ENCODE data around the gene CDC42BPB. TPM values are rescaled to one million over a fixed set of nuclear protein-coding genes. Genes with fewer than 3 reads are reported as not detected.

CDC42BPB gene
- total RNA-seq, 2 experiments from 2014 or later, result 0.13 to 0.16 TPM

DNA sequence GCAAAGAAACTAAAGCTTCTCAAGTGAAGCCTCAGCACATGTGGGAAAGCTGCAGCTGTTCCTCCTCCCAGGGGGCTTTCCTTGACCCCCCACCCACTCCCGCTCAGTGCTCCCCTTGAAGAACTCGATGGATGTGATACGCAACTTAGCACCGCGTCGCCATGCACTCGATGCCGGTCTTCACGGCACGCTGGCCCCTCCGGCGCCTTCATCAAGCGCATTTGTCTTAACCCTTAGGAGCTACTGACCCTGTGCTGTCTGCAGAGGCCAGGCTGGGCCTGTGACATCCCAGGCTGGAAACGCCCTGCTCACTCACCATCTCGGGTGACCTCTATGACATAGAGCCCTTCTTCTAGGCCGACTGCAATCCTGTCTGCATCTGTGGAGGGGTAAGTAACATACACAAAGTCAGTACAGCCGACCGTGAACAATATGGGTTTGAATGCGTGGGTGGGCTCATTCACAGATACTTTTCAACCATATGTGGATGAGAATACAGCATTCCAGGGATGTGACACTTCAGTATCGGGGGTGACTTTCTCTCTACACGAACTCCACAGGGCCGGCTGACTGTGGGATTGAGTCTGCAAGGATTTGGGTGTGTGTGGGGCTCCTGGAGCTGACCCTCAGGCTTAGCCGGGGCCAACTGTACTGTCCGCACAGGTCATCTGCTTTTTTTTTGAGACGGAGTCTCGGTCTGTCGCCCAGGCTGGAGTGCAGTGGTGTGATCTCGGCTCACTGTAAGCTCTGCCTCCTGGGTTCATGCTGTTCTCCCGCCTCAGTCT lies 111.8 kb downstream of the CDC42BPB start:
- POLR2A ChIA-PET, result no interaction called here
- ATAC-seq (no peak), DNase-seq (no peak)
- H3K4me1 Mint-ChIP-seq (ENCODE audit: low read depth), result peaks cover 31% of the 10 kb centered on the region
- no peak overlapping the region for H3K4me3 Mint-ChIP-seq
- CTCF ChIA-PET, result no interaction called here
- H3K27ac Mint-ChIP-seq, result no peak overlapping the region
- no peaks in the 10 kb centered on the region for H3K36me3 Mint-ChIP-seq (ENCODE audit: low read depth)
- no peaks in the 10 kb centered on the region for H3K9me3 Mint-ChIP-seq (ENCODE audit: insufficient read depth)
- H3K27me3 Mint-ChIP-seq (ENCODE audit: low read depth), result no peaks in the 10 kb centered on the region

DNA sequence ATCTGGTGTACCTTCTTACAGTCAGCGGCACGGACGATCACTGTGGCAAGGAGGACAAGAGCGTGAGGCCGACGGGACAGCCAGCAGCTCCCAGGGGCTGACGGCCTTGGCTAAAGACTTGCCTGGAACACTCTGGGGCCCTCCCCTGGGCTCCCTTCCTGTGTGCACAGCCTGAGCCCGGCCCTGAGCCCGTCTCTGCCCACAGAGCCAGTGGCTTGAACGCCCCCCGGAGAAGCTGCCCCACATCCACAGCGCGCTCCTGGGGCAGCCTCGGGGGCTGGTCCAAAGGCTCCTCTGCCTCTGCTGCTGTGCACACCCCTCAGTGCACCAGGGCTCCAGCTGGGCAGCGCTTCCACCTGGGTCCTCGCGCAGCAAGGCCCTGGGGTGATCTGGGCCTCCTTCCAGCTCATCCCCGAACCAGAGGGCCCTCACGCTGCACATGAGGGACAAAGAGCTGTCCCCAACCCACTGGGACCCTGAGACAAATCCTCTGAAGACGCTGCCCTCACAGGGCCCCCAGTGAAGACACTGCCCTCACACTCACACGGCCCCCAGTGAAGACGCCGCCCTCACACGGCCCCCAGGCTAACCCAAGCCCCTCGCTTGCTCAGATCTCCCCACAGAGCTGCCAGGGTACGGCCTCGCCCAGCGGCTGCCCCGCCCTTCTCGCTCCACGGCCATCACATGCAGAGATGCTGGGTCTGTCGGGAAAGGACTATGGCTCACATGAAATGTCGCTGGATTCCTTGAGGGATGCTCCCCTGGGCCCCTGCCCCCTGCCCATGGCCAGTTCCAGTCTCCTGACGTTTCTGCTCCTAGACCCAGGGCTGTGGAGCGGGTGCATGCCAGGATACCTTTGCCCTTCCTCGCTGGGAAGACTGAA lies 112.7 kb downstream of the CDC42BPB start:
- POLR2A ChIA-PET, result no interaction called here
- CTCF ChIA-PET, result no interaction called here
- Mint-ChIP-seq H3K4me1 (ENCODE audit: low read depth) (peaks cover 28% of the 10 kb centered on the region), H3K9me3 (ENCODE audit: insufficient read depth) (no peaks in the 10 kb centered on the region), H3K27me3 (ENCODE audit: low read depth) (no peaks in the 10 kb centered on the region), H3K36me3 (ENCODE audit: low read depth) (no peaks in the 10 kb centered on the region), H3K4me3 (no peak overlapping the region), H3K27ac (no peak overlapping the region)
- ATAC-seq (no peak), DNase-seq (no peak)

DNA sequence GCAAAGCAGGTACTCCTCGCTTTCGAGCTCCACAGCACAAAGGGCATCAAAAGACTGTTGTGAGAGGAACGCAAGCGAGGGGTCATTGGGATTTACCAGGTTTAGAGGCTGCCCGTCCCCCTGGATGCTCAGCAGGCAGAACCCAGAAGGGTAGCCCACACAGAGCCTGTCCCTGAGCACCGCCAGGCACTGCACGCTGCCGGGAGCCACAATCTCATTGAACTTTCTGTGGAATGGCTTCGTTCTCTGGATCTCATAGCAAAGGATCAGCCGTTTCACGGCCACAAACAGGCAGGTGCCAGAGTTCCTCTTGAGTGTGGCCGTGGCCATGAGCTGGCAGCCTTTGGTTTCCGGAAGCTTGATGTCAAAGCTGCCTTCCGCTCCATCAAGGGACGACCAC lies 113.4 kb downstream of the CDC42BPB start:
- no peak overlapping the region for H3K4me3 Mint-ChIP-seq
- peaks cover 21% of the 10 kb centered on the region for H3K4me1 Mint-ChIP-seq (ENCODE audit: low read depth)
- no peak overlapping the region for H3K27ac Mint-ChIP-seq
- ChIA-PET CTCF (no interaction called here), POLR2A (no interaction called here)
- no peaks in the 10 kb centered on the region for H3K9me3 Mint-ChIP-seq (ENCODE audit: insufficient read depth)
- no peaks in the 10 kb centered on the region for H3K27me3 Mint-ChIP-seq (ENCODE audit: low read depth)
- no peaks in the 10 kb centered on the region for H3K36me3 Mint-ChIP-seq (ENCODE audit: low read depth)
- DNase-seq (no peak), ATAC-seq (no peak)

DNA sequence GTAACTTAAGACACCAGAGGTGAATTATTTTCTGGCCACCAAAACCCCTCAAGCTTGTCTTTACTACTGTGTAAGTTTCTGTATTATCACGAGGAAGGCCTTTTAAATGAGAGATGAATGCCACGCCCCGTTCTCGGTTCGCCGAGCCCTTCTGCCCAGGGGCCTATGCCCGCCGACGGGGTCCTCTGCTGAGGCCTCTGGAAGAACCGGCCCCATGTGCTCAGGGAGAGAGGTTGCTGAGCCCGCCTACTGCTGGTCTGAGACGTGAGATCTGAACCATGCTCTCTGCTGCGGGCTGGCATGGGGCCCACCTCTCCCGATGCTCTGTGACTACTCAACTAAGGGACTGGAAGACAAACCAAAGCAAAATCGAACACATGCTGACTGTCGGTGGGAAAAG lies 113.9 kb downstream of the CDC42BPB start:
- POLR2A ChIA-PET, result no interaction called here

DNA sequence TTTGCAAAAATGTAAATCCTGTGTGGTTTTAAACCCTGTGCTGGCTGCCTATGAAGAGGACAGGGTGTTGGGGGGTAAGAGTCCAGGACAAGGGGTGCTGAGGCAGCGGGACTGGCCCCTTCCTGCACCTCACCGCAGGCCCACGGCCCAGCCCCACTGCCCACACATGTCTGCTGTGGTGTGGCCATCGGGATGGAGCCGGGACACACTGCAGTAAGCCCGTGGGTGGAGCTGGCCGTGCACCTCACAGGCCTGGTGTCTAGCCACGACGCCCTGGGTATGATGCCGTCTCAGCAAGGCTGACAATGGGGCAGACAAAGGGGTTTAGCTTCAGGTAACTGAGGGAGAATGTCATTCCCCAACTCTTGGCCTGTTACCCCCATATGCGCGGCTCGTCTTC lies 115.3 kb downstream of the CDC42BPB start:
- ATAC-seq (no peak), DNase-seq (no peak)
- Mint-ChIP-seq H3K9me3 (ENCODE audit: insufficient read depth) (no peaks in the 10 kb centered on the region), H3K27me3 (ENCODE audit: low read depth) (no peaks in the 10 kb centered on the region), H3K4me3 (no peak overlapping the region), H3K36me3 (ENCODE audit: low read depth) (no peaks in the 10 kb centered on the region), H3K4me1 (ENCODE audit: low read depth) (peaks cover 8% of the 10 kb centered on the region), H3K27ac (no peak overlapping the region)
- CTCF ChIA-PET, result no interaction called here
- POLR2A ChIA-PET, result no interaction called here

More for the DNA sequence above, 113.9 kb downstream of the CDC42BPB start:
- Mint-ChIP-seq H3K4me1 (ENCODE audit: low read depth) (peaks cover 17% of the 10 kb centered on the region), H3K27ac (no peak overlapping the region), H3K27me3 (ENCODE audit: low read depth) (no peaks in the 10 kb centered on the region), H3K4me3 (no peak overlapping the region), H3K9me3 (ENCODE audit: insufficient read depth) (no peaks in the 10 kb centered on the region), H3K36me3 (ENCODE audit: low read depth) (no peaks in the 10 kb centered on the region)
- DNase-seq (no peak), ATAC-seq (no peak)
- CTCF ChIA-PET, result no interaction called here

DNA sequence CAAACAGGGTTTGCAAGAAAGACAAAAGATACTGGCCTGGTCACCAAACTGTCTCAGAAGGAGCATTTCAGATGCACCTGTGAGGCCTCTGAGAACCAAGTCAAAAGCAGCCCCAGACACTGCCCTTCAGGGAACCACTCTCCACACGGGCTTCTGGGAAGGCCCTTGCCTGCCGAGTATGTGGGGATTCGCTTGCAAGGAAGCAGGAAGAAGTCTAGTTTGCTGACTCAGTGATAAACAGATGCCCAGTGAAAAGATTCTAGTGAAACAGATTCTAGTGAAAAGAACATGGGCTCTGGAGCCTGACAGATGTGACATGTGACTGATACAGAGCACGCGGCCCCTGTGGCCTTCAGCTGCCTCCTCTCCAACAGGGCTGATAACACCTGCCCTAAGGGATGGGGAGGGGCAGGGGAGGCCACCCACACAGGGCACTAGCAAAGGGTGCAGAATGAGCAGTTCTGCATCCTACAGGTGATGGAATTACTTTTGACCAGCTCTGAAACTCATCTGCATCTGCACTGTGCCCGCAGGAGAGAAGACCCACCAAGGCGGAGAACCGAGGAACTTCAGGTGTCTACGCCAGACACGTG lies 115.8 kb downstream of the CDC42BPB start:
- Mint-ChIP-seq H3K4me1 (ENCODE audit: low read depth) (peaks cover 3% of the 10 kb centered on the region), H3K36me3 (ENCODE audit: low read depth) (no peaks in the 10 kb centered on the region), H3K9me3 (ENCODE audit: insufficient read depth) (no peaks in the 10 kb centered on the region), H3K4me3 (no peak overlapping the region), H3K27ac (no peak overlapping the region), H3K27me3 (ENCODE audit: low read depth) (no peaks in the 10 kb centered on the region)
- ChIA-PET CTCF (no interaction called here), POLR2A (no interaction called here)
- ATAC-seq (no peak), DNase-seq (no peak)

DNA sequence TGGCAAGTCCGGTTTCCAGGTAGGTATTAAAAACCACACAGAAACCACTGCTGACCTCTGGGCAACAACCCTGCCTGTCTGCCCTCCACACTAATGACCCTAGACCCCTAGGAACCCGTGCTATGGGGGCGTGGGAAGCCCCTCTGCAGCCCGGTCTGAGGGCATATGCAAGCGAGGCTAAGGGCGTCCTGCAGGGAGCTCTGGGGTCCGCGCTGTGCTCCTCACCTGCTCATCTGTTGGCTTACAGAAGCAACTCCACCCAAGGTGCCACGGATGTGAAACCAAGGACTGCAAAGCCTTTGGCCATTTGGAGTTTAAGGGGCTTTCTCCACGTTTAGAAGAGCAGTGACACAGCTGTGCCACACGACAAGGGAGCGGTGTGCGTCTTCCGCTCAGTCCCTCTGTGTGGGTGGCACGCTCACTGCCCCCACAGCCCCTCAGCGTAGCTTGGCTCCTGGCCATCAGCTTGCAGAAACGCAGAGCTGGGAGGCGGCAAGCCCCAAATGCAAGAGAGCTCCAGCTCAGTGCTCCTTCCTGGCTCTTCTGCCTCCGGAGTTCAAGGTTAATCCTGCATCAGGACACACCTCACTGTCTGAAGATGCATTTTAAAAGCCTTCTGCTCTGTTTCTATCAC lies 116.5 kb downstream of the CDC42BPB start:
- no peak for ATAC-seq
- H3K27me3 Mint-ChIP-seq (ENCODE audit: low read depth), result no peaks in the 10 kb centered on the region
- no peak overlapping the region for H3K27ac Mint-ChIP-seq
- no peaks in the 10 kb centered on the region for H3K36me3 Mint-ChIP-seq (ENCODE audit: low read depth)
- H3K4me1 Mint-ChIP-seq (ENCODE audit: low read depth), result no peaks in the 10 kb centered on the region
- ChIA-PET CTCF (no interaction called here), POLR2A (no interaction called here)
- H3K9me3 Mint-ChIP-seq (ENCODE audit: insufficient read depth), result no peaks in the 10 kb centered on the region
- no peak for DNase-seq
- no peak overlapping the region for H3K4me3 Mint-ChIP-seq

DNA sequence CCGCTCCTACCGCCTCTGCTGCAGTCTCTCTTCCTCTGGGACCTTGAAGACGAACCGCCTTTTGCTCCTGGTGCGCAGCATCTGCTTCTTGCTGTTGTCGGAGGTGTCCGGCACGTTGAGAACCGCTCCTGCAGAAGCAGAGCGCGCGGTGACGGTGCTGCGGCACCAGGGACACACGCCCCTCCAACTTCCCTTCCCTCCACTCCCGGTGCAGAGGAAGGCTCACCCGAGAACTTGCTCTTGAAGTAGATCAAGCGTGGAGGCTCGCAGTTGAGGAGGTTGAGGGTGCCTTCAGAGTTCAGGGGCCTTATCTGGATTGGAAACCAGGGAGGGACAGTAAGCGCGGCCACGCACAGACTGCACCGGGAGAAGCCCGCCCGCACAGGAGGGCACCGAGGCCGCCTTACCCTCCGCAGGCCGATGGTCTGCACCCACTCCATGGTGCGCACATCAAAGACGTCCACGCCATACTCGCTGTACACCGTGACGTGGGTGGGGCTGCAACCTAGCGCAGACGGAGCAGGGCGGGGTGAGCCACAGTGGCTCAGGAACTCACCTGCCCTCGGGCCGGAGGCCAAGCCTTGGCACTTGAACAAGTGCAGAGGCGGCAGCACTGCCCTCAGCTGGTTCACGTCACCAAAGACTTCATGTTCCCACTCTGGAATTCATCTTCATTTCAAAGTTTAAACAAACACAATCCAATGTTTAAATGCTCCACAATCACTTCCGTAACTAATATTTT lies 117.4 kb downstream of the CDC42BPB start:
- POLR2A ChIA-PET, result no interaction called here
- H3K9me3 Mint-ChIP-seq (ENCODE audit: insufficient read depth), result no peaks in the 10 kb centered on the region
- H3K36me3 Mint-ChIP-seq (ENCODE audit: low read depth), result no peaks in the 10 kb centered on the region
- CTCF ChIA-PET, result no interaction called here
- H3K4me1 Mint-ChIP-seq (ENCODE audit: low read depth), result no peaks in the 10 kb centered on the region
- H3K27ac Mint-ChIP-seq, result no peak overlapping the region
- no peak overlapping the region for H3K4me3 Mint-ChIP-seq
- no peak for DNase-seq
- no peaks in the 10 kb centered on the region for H3K27me3 Mint-ChIP-seq (ENCODE audit: low read depth)
- ATAC-seq, result no peak

DNA sequence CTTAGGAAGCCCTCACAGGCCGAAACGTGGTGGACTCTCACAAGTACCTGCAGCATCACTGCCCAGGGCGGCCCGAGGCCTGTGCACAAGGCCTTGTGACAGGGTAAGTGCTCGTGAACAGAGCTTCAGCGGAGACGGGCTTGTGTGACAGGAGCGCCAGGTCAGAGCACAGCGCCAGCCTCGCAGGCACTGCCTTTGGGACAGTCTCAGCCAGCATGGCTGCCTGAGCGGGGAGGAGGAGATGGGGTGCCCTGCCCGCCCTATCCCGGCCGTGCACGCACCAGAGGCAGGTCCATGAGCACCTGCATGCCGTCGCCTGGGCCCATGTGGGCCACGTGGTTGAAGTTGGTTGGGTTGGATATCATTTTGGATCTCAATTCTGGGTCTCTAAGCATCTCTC lies 118.0 kb downstream of the CDC42BPB start:
- H3K4me1 Mint-ChIP-seq (ENCODE audit: low read depth), result no peaks in the 10 kb centered on the region
- ATAC-seq (no peak), DNase-seq (no peak)
- H3K4me3 Mint-ChIP-seq, result no peak overlapping the region
- H3K36me3 Mint-ChIP-seq (ENCODE audit: low read depth), result no peaks in the 10 kb centered on the region
- H3K27ac Mint-ChIP-seq, result no peak overlapping the region
- H3K27me3 Mint-ChIP-seq (ENCODE audit: low read depth), result no peaks in the 10 kb centered on the region
- H3K9me3 Mint-ChIP-seq (ENCODE audit: insufficient read depth), result no peaks in the 10 kb centered on the region
- ChIA-PET POLR2A (no interaction called here), CTCF (no interaction called here)

DNA sequence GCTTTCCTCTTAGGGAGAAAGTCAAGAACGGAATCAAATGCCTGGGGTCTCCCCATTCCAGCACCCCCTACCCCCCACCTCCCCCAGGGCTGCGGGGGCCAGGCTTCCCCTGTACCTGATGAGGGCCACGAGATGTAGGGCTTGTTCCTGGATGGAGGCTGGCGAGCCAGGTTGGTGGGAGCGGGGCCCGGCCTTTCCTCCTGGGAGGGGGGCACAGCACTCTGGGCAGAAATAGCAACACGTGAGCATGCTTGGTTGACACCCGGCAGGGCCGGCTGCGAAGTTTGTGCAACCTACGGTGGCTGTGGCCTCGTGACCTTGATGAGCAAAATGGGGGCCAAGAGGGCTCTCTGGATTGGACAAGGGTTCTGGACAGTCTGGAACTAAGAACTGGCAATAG lies 119.2 kb downstream of the CDC42BPB start:
- POLR2A ChIA-PET, result no interaction called here
- no peaks in the 10 kb centered on the region for H3K9me3 Mint-ChIP-seq (ENCODE audit: insufficient read depth)
- H3K27me3 Mint-ChIP-seq (ENCODE audit: low read depth), result no peaks in the 10 kb centered on the region
- no peaks in the 10 kb centered on the region for H3K4me1 Mint-ChIP-seq (ENCODE audit: low read depth)
- no peak overlapping the region for H3K4me3 Mint-ChIP-seq
- ATAC-seq (no peak), DNase-seq (no peak)
- H3K36me3 Mint-ChIP-seq (ENCODE audit: low read depth), result no peaks in the 10 kb centered on the region
- CTCF ChIA-PET, result no interaction called here
- H3K27ac Mint-ChIP-seq, result no peak overlapping the region

DNA sequence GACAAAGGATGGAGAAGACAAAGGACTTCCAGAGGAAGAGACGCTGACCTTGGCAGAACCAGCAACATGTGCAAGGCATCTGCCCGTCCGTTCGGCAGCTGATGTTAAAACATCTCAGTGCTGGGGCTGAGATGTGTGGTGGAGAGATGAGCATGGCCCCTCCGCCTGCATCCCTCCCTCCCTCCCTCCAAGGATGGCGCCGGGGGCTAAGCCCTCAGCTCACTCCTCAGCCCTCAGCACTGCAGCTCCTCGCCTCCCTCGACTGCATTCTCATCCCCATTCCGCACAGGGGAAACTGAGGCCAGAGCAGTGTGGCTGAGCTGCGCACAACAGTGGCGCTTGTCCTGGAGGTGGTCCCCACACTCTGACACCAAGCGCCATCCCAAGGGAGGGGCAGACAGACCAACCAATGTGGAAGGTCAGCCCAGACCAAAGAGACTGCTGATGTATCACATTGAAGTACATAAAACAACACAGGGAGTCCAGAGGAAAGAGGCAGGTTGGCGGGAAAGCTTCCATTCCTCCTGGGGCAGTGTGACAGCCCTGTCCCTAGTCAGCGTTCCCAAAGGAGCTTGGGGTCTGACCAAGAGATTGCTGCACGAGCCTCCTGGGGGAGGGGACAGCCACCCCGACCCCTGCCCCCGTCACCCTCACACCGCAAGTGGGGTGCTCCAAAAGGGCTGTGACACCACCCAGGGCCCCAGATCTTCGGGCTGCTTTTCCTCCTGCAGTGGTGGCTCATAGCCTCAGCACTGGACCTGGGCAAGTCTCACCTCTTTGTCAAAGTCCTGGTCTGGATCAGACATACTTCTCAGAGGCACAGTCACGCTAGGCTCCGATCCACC lies 119.8 kb downstream of the CDC42BPB start:
- H3K27ac Mint-ChIP-seq, result no peak overlapping the region
- DNase-seq, result no peak
- H3K27me3 Mint-ChIP-seq (ENCODE audit: low read depth), result no peaks in the 10 kb centered on the region
- ATAC-seq, result no peak
- ChIA-PET POLR2A (no interaction called here), CTCF (no interaction called here)
- H3K4me1 Mint-ChIP-seq (ENCODE audit: low read depth), result no peaks in the 10 kb centered on the region
- no peaks in the 10 kb centered on the region for H3K36me3 Mint-ChIP-seq (ENCODE audit: low read depth)
- H3K9me3 Mint-ChIP-seq (ENCODE audit: insufficient read depth), result no peaks in the 10 kb centered on the region
- no peak overlapping the region for H3K4me3 Mint-ChIP-seq

All from activated CD8-positive, alpha-beta T cell treated with anti-CD3 and anti-CD28 coated beads, Interleukin-2, amount 10 ng/mL, durations not matched to agents 7 days and 5 days (primary cell).